ENCODE results near the gene PATJ. TPM values are rescaled to one million over a fixed set of nuclear protein-coding genes. Genes with fewer than 3 reads are reported as not detected.
"Not testable (repeated sequence)": the region's sequence is repeated elsewhere in the genome, so short reads cannot be mapped to it uniquely, and the experiment has no call there.

The PATJ gene
- total RNA-seq, 1 donor from 2014 or later, result 5.7 TPM

GRCh38 chr1:61926597-61926996 lies 184.3 kb downstream of the PATJ start:
- no peaks in the 10 kb centered on the region for H3K27me3 ChIP-seq (ENCODE audit: control insufficient read depth in 3 of 3, insufficient read depth in 3 of 3, low read length in 3 of 3)
- no peak overlapping the region for H3K9ac ChIP-seq (ENCODE audit: low read depth in 1 of 3, low read length in 3 of 3)
- H3K4me1 ChIP-seq (ENCODE audit: control insufficient read depth in 3 of 3, insufficient read depth in 3 of 3, low read length in 3 of 3), result no peaks in the 10 kb centered on the region
- H3K36me3 ChIP-seq (ENCODE audit: control insufficient read depth in 3 of 3, insufficient read depth in 3 of 3, low read length in 3 of 3), result peaks cover 0 to 5% (median 0%) of the 10 kb centered on the region in 3 donors
- no peak overlapping the region for H3K4me3 ChIP-seq (ENCODE audit: low read length in 3 of 3)
- no peaks in the 10 kb centered on the region for H3K9me3 ChIP-seq (ENCODE audit: control insufficient read depth in 3 of 3, low read length in 3 of 3)
- H3K27ac ChIP-seq (ENCODE audit: low read depth, low read length), result no peak overlapping the region

DNA sequence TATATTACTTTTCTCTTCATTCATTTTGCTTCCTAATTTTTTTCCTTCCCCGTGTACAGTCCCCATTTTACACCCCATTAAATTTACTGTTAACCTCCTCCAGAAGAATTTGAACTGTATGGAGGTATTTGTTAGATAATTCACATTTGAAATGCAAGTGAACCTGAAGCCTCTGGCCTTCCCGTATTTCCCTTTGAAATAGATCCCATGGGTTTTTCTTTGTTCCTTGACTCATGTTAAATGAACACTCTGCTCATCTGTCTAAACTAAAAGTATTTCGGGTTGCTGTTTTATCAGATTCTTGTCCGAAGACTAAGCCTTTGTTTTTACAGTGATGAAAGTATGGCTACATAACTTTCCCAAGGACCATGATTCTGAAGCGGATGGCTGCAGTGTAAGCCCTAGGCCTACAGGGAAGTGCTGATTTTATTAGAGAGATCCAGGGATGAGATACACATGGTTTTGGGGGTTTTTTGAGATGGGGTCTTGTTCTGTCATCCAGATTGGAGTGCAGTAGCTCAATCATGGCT lies 187.9 kb downstream of the PATJ start:
- no peak overlapping the region for H3K4me3 ChIP-seq (ENCODE audit: low read length in 3 of 3)
- H3K27me3 ChIP-seq (ENCODE audit: control insufficient read depth in 3 of 3, insufficient read depth in 3 of 3, low read length in 3 of 3), result no peaks in the 10 kb centered on the region
- H3K9ac ChIP-seq (ENCODE audit: low read depth in 1 of 3, low read length in 3 of 3), result no peak overlapping the region
- peaks cover 0 to 2% (median 0%) of the 10 kb centered on the region in 3 donors for H3K36me3 ChIP-seq (ENCODE audit: control insufficient read depth in 3 of 3, insufficient read depth in 3 of 3, low read length in 3 of 3)
- H3K4me1 ChIP-seq (ENCODE audit: control insufficient read depth in 3 of 3, insufficient read depth in 3 of 3, low read length in 3 of 3), result no peaks in the 10 kb centered on the region
- no peaks in the 10 kb centered on the region for H3K9me3 ChIP-seq (ENCODE audit: control insufficient read depth in 3 of 3, low read length in 3 of 3)
- no peak overlapping the region for H3K27ac ChIP-seq (ENCODE audit: low read depth, low read length)

- H3K27ac ChIP-seq (ENCODE audit: low read depth, low read length), result no peak overlapping the region
- H3K9ac ChIP-seq (ENCODE audit: low read depth in 1 of 3, low read length in 3 of 3), result no peak overlapping the region
- no peaks in the 10 kb centered on the region for H3K27me3 ChIP-seq (ENCODE audit: control insufficient read depth in 3 of 3, insufficient read depth in 3 of 3, low read length in 3 of 3)
- H3K9me3 ChIP-seq (ENCODE audit: control insufficient read depth in 3 of 3, low read length in 3 of 3), result no peaks in the 10 kb centered on the region
- no peak overlapping the region for H3K4me3 ChIP-seq (ENCODE audit: low read length in 3 of 3)
- H3K4me1 ChIP-seq (ENCODE audit: control insufficient read depth in 3 of 3, insufficient read depth in 3 of 3, low read length in 3 of 3), result no peaks in the 10 kb centered on the region
- peaks cover 0 to 2% (median 0%) of the 10 kb centered on the region in 3 donors for H3K36me3 ChIP-seq (ENCODE audit: control insufficient read depth in 3 of 3, insufficient read depth in 3 of 3, low read length in 3 of 3)
Observed at GRCh38 chr1:61931587-61932279, 189.5 kb downstream of the PATJ start.

DNA sequence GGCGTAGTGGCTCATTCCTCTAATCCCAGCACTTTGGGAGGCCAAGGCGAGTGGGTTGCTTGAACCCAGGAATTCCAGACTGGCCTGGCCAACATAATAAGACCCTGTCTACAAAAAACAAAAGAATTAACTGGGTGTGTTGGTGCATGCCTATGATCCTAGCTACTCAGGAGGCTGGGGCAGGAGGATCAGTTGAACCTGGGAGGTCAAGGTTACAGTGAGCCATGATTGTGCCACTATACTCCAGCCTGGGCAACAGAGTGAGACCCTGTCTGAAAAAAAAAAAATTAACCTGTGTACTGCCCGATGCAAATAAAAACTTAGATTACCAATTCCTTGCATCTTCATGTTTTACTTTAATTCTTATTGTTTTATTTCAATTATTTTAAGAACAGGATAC lies 193.2 kb downstream of the PATJ start:
- Histone ChIP-seq H3K9ac (ENCODE audit: low read depth in 1 of 3, low read length in 3 of 3) (no peak overlapping the region), H3K27me3 (ENCODE audit: control insufficient read depth in 3 of 3, insufficient read depth in 3 of 3, low read length in 3 of 3) (no peaks in the 10 kb centered on the region), H3K9me3 (ENCODE audit: control insufficient read depth in 3 of 3, low read length in 3 of 3) (no peaks in the 10 kb centered on the region), H3K36me3 (ENCODE audit: control insufficient read depth in 3 of 3, insufficient read depth in 3 of 3, low read length in 3 of 3) (peaks cover 0 to 4% (median 0%) of the 10 kb centered on the region in 3 donors), H3K4me1 (ENCODE audit: control insufficient read depth in 3 of 3, insufficient read depth in 3 of 3, low read length in 3 of 3) (no peaks in the 10 kb centered on the region), H3K27ac (ENCODE audit: low read depth, low read length) (no peak overlapping the region), H3K4me3 (ENCODE audit: low read length in 3 of 3) (no peak overlapping the region)

DNA sequence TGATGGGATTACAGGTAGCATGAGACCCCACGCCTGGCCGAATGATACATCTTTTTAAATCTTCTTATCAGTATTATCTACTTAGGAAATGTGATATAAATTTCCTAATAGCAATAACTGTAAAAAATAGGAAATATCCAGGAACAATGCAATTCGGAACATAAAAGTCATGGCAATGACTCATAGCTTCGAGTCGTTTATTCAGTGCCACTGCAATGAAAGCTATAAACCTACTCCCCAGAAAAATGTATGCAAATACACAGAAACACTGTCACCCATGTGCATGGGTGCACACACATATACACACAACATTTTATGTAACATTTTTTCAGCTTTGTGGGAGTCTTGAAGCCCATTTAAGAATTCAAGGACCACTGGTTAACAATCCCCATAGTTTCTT lies 194.6 kb downstream of the PATJ start:
- no peaks in the 10 kb centered on the region for H3K9me3 ChIP-seq (ENCODE audit: control insufficient read depth in 3 of 3, low read length in 3 of 3)

DNA sequence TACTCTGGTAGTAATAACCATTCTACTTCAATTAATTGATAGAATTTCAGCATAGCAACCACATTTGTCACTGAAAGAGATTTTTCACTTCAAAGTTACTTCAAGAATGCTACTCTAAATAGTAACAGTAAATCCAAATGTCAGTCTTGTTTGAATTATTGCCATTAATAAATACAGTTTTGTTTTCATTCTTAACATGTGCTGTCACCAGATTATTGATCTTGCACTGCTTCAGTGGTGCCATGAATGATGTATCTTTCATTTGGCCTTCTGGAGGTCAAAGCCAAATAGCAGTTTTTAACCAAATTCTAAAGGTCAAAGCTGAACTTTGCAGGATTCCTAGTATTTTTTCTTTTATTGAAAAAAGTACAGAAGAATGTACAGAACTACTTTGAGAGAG lies 199.5 kb downstream of the PATJ start:
- Histone ChIP-seq H3K27ac (ENCODE audit: low read depth, low read length) (no peak overlapping the region), H3K36me3 (ENCODE audit: control insufficient read depth in 3 of 3, insufficient read depth in 3 of 3, low read length in 3 of 3) (peaks cover 0 to 1% (median 0%) of the 10 kb centered on the region in 3 donors)

More for the DNA sequence above, 194.6 kb downstream of the PATJ start:
- no peak overlapping the region for H3K9ac ChIP-seq (ENCODE audit: low read depth in 1 of 3, low read length in 3 of 3)
- no peak overlapping the region for H3K4me3 ChIP-seq (ENCODE audit: low read length in 3 of 3)
- no peaks in the 10 kb centered on the region for H3K4me1 ChIP-seq (ENCODE audit: control insufficient read depth in 3 of 3, insufficient read depth in 3 of 3, low read length in 3 of 3)
- peaks cover 0 to 2% (median 0%) of the 10 kb centered on the region in 3 donors for H3K36me3 ChIP-seq (ENCODE audit: control insufficient read depth in 3 of 3, insufficient read depth in 3 of 3, low read length in 3 of 3)
- no peaks in the 10 kb centered on the region for H3K27me3 ChIP-seq (ENCODE audit: control insufficient read depth in 3 of 3, insufficient read depth in 3 of 3, low read length in 3 of 3)
- H3K27ac ChIP-seq (ENCODE audit: low read depth, low read length), result no peak overlapping the region

DNA sequence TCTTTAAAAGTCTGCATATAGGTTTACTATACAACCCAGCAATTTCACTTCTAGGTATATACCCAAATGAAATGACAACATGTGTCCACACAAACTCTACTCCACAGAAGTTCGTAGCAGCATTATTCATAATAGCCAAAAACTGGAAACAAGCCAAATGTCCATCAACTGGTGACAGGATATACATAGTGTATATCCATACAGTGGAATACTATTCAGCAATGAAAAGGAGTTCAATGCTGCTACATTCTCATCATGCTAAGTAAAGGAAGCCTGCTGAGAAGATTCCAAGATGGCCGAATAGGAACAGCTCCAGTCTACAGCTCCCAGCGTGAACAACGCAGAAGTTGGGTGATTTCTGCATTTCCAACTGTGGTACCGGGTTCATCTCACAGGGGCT lies 200.6 kb downstream of the PATJ start:
- H3K27me3 ChIP-seq (ENCODE audit: control insufficient read depth in 3 of 3, insufficient read depth in 3 of 3, low read length in 3 of 3), result no peaks in the 10 kb centered on the region
- no peak overlapping the region for H3K27ac ChIP-seq (ENCODE audit: low read depth, low read length)
- H3K9me3 ChIP-seq (ENCODE audit: control insufficient read depth in 3 of 3, low read length in 3 of 3), result no peaks in the 10 kb centered on the region
- H3K4me1 ChIP-seq (ENCODE audit: control insufficient read depth in 3 of 3, insufficient read depth in 3 of 3, low read length in 3 of 3), result no peaks in the 10 kb centered on the region
- no peak overlapping the region for H3K9ac ChIP-seq (ENCODE audit: low read depth in 1 of 3, low read length in 3 of 3)
- H3K36me3 ChIP-seq (ENCODE audit: control insufficient read depth in 3 of 3, insufficient read depth in 3 of 3, low read length in 3 of 3), result no peaks in the 10 kb centered on the region
- H3K4me3 ChIP-seq (ENCODE audit: low read length in 3 of 3), result no peak overlapping the region

More for the DNA sequence above, 199.5 kb downstream of the PATJ start:
- H3K9ac ChIP-seq (ENCODE audit: low read depth in 1 of 3, low read length in 3 of 3), result no peak overlapping the region
- no peaks in the 10 kb centered on the region for H3K9me3 ChIP-seq (ENCODE audit: control insufficient read depth in 3 of 3, low read length in 3 of 3)
- H3K4me1 ChIP-seq (ENCODE audit: control insufficient read depth in 3 of 3, insufficient read depth in 3 of 3, low read length in 3 of 3), result no peaks in the 10 kb centered on the region
- no peak overlapping the region for H3K4me3 ChIP-seq (ENCODE audit: low read length in 3 of 3)
- H3K27me3 ChIP-seq (ENCODE audit: control insufficient read depth in 3 of 3, insufficient read depth in 3 of 3, low read length in 3 of 3), result no peaks in the 10 kb centered on the region

DNA sequence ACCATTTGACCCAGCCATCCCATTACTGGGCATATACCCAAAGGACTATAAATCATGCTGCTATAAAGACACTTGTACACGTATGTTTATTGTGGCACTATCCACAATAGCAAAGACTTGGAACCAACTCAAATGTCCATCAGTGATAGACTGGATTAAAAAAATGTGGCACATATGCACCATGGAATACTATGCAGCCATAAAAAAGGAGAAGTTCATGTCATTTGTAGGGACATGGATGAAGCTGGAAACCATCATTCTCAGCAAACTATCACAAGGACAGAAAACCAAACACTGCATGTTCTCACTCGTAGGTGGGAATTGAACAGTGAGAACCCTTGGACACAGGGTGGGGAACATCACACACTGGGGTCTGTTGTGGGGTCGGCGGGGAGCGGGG lies 206.4 kb downstream of the PATJ start:
- not testable (repeated sequence) for H3K4me1 ChIP-seq (ENCODE audit: control insufficient read depth in 3 of 3, insufficient read depth in 3 of 3, low read length in 3 of 3)

GRCh38 chr1:61950418-61950817 lies 208.1 kb downstream of the PATJ start:
- H3K27me3 ChIP-seq (ENCODE audit: control insufficient read depth in 3 of 3, insufficient read depth in 3 of 3, low read length in 3 of 3), result no peaks in the 10 kb centered on the region
- H3K9me3 ChIP-seq (ENCODE audit: control insufficient read depth in 3 of 3, low read length in 3 of 3), result no peaks in the 10 kb centered on the region
- peaks cover 7 to 8% (median 8%) of the 10 kb centered on the region in 3 donors for H3K4me1 ChIP-seq (ENCODE audit: control insufficient read depth in 3 of 3, insufficient read depth in 3 of 3, low read length in 3 of 3)
- no peak overlapping the region for H3K4me3 ChIP-seq (ENCODE audit: low read length in 3 of 3)
- H3K36me3 ChIP-seq (ENCODE audit: control insufficient read depth in 3 of 3, insufficient read depth in 3 of 3, low read length in 3 of 3), result no peaks in the 10 kb centered on the region
- no peak overlapping the region for H3K9ac ChIP-seq (ENCODE audit: low read depth in 1 of 3, low read length in 3 of 3)
- no peak overlapping the region for H3K27ac ChIP-seq (ENCODE audit: low read depth, low read length)

More for the DNA sequence above, 206.4 kb downstream of the PATJ start:
- not testable (repeated sequence) for H3K27me3 ChIP-seq (ENCODE audit: control insufficient read depth in 3 of 3, insufficient read depth in 3 of 3, low read length in 3 of 3); H3K4me3 ChIP-seq (ENCODE audit: low read length in 3 of 3); H3K9ac ChIP-seq (ENCODE audit: low read depth in 1 of 3, low read length in 3 of 3); H3K27ac ChIP-seq (ENCODE audit: low read depth, low read length); H3K9me3 ChIP-seq (ENCODE audit: control insufficient read depth in 3 of 3, low read length in 3 of 3); H3K36me3 ChIP-seq (ENCODE audit: control insufficient read depth in 3 of 3, insufficient read depth in 3 of 3, low read length in 3 of 3)

DNA sequence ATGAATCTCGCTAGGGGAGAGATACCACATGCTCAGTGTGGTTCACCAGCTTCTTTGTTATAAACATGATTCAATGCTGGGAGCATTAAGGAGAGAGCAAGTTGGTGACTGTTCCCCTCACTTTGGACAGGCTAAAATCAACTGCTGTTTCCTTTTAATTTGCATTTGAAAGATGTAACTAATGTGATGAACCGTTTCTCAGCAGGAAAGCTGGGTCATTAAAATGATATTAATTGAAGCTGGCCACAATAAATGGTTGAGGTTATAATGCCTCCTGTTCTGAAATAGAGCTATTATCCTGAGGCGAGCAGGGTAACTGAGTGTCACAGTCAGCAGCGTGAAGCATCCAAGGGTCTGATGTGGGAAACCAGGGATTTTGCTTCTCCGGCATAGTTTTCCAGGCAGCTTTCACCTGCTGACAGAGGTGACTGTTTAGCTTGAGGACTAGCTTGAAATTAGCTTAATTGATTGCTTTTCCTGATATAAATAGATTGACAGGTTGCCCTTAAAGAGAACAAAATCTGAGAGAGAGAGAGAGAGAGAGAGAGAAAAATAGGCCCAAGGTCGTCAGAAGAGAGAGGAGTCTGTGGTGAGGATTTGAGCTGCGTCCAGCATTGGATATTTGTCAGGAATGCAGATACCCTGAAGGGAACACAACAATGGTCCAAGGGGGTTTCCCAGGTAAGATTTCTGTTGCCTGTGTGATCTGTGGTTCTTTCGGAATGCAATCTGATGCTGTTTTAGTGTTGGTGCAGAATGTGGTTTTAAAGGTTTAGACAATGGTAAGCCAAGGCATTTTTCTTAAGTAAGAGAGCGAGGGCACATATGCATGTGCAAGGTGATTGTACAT lies 209.7 kb downstream of the PATJ start:
- peak overlapping the region; percentile 7 to 61 (median 23) for H3K4me3 ChIP-seq (ENCODE audit: low read length in 3 of 3)

More for the DNA sequence above, 209.7 kb downstream of the PATJ start:
- Histone ChIP-seq H3K27ac (ENCODE audit: low read depth, low read length) (peak overlapping the region; percentile 62), H3K27me3 (ENCODE audit: control insufficient read depth in 3 of 3, insufficient read depth in 3 of 3, low read length in 3 of 3) (no peaks in the 10 kb centered on the region), H3K9ac (ENCODE audit: low read depth in 1 of 3, low read length in 3 of 3) (peak overlapping the region; percentile 9 to 69 (median 48)), H3K36me3 (ENCODE audit: control insufficient read depth in 3 of 3, insufficient read depth in 3 of 3, low read length in 3 of 3) (no peaks in the 10 kb centered on the region), H3K9me3 (ENCODE audit: control insufficient read depth in 3 of 3, low read length in 3 of 3) (no peaks in the 10 kb centered on the region), H3K4me1 (ENCODE audit: control insufficient read depth in 3 of 3, insufficient read depth in 3 of 3, low read length in 3 of 3) (peaks cover 8 to 11% (median 8%) of the 10 kb centered on the region in 3 donors)

Data from skeletal muscle tissue (tissue), 4 donors.